ENCODE measurements around the gene DAPK1.

The DAPK1 gene

GRCh38 chr9:87731321-87731720 is 233.7 kb downstream of the DAPK1 start:
- TF ChIP-seq, protein P1, sequence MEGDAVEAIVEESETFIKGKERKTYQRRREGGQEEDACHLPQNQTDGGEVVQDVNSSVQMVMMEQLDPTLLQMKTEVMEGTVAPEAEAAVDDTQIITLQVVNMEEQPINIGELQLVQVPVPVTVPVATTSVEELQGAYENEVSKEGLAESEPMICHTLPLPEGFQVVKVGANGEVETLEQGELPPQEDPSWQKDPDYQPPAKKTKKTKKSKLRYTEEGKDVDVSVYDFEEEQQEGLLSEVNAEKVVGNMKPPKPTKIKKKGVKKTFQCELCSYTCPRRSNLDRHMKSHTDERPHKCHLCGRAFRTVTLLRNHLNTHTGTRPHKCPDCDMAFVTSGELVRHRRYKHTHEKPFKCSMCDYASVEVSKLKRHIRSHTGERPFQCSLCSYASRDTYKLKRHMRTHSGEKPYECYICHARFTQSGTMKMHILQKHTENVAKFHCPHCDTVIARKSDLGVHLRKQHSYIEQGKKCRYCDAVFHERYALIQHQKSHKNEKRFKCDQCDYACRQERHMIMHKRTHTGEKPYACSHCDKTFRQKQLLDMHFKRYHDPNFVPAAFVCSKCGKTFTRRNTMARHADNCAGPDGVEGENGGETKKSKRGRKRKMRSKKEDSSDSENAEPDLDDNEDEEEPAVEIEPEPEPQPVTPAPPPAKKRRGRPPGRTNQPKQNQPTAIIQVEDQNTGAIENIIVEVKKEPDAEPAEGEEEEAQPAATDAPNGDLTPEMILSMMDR (IDR thresholded peaks at IDR 0.05; ENCODE audit: insufficient read depth, low read length, missing control alignments) = no peak
- POLR2A ChIA-PET = no interaction called here
- CTCF ChIA-PET = no interaction called here
- no peak for DNase-seq (ENCODE audit: low read depth, low spot score)
- H3K4me3 ChIP-seq (ENCODE audit: low read depth, low read length) = no peak overlapping the region

DNA sequence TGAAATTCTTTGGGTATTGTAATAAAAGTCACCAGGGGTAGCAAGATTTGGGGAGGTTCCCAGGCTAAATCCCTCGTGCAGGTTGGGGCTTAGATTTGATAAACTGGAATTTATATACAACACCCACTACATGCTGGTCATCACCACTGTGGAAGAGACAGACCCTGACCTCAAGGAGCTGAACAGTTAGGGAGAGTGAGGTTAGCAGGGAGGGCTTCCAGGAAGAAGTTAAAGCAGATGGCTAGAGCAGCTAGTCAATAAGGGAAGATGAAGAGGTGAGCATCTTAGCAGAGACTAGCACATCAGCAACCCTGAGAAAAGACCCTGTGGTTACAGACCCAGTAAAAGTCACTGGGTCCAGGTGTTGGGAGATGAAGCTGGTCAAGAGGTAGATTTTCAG is 234.7 kb downstream of the DAPK1 start:
- TF ChIP-seq, protein P1 (IDR thresholded peaks at IDR 0.05; ENCODE audit: insufficient read depth, low read length, missing control alignments) = no peak
- ChIA-PET CTCF (no interaction called here), POLR2A (no interaction called here)
- no peak overlapping the region for H3K4me3 ChIP-seq (ENCODE audit: low read depth, low read length)
- DNase-seq (ENCODE audit: low read depth, low spot score) = no peak

GRCh38 chr9:87732756-87733155 is 235.1 kb downstream of the DAPK1 start:
- CTCF ChIA-PET = no interaction called here

GRCh38 chr9:87733273-87734052 is 235.8 kb downstream of the DAPK1 start:
- TF ChIP-seq, protein P1 (IDR thresholded peaks at IDR 0.05; ENCODE audit: insufficient read depth, low read length, missing control alignments) = no peak

More at GRCh38 chr9:87732756-87733155, 235.1 kb downstream of the DAPK1 start:
- no peak overlapping the region for H3K4me3 ChIP-seq (ENCODE audit: low read depth, low read length)
- POLR2A ChIA-PET = no interaction called here
- TF ChIP-seq, protein P1 (IDR thresholded peaks at IDR 0.05; ENCODE audit: insufficient read depth, low read length, missing control alignments) = no peak
- DNase-seq (ENCODE audit: low read depth, low spot score) = no peak

GRCh38 chr9:87734106-87734505 is 236.4 kb downstream of the DAPK1 start:
- H3K4me3 ChIP-seq (ENCODE audit: low read depth, low read length) = no peak overlapping the region
- TF ChIP-seq, protein P1 (IDR thresholded peaks at IDR 0.05; ENCODE audit: insufficient read depth, low read length, missing control alignments) = no peak
- POLR2A ChIA-PET = no interaction called here
- CTCF ChIA-PET = interaction anchor here (1.1 to 1.6 kb wide), 2 partner anchors 40 to 49 kb away, joined by 3 to 5 read pairs; no protein-coding TSS in a partner anchor
- no peak for DNase-seq (ENCODE audit: low read depth, low spot score)

More at GRCh38 chr9:87733273-87734052, 235.8 kb downstream of the DAPK1 start:
- no peak overlapping the region for H3K4me3 ChIP-seq (ENCODE audit: low read depth, low read length)
- no peak for DNase-seq (ENCODE audit: low read depth, low spot score)
- ChIA-PET CTCF (interaction anchor here (1.1 kb wide), 1 partner anchor 39 kb away, joined by 3 read pairs; no protein-coding TSS in a partner anchor), POLR2A (no interaction called here)

GRCh38 chr9:87739546-87739945 is 241.9 kb downstream of the DAPK1 start:
- ChIA-PET POLR2A (no interaction called here), CTCF (no interaction called here)
- H3K4me3 ChIP-seq (ENCODE audit: low read depth, low read length) = no peak overlapping the region
- TF ChIP-seq, protein P1 (IDR thresholded peaks at IDR 0.05; ENCODE audit: insufficient read depth, low read length, missing control alignments) = no peak
- DNase-seq (ENCODE audit: low read depth, low spot score) = no peak
